ENCODE measurements around the gene MAGI1.

Gene MAGI1

GRCh38 chr3:65967451-65967850 is 71.3 kb downstream of the MAGI1 start:
- no peak for TF ChIP-seq CTCF (IDR thresholded peaks at IDR 0.05; ENCODE audit: control extremely low read depth, extremely low read depth, low read depth, missing control alignments)
- CTCF ChIA-PET = interaction anchor here (5.0 kb wide), 1 partner anchor 12 kb away, joined by 24 read pairs; no protein-coding TSS in a partner anchor
- DNase-seq (ENCODE audit: extremely low spot score) = no peak
- POLR2A ChIA-PET = no interaction called here

GRCh38 chr3:65964838-65965237 is 73.9 kb downstream of the MAGI1 start:
- ChIA-PET POLR2A (interaction anchor here (0.6 kb wide), 1 partner anchor 136 kb away, joined by 4 read pairs; no protein-coding TSS in a partner anchor), CTCF (interaction anchor here (0.8 to 1.7 kb wide), 2 partner anchors 8 to 48 kb away, joined by 4 to 6 read pairs; no protein-coding TSS in a partner anchor)
- TF ChIP-seq CTCF (IDR thresholded peaks at IDR 0.05; ENCODE audit: control extremely low read depth, extremely low read depth, low read depth, missing control alignments) = no peak
- no peak for DNase-seq (ENCODE audit: extremely low spot score)

- TF ChIP-seq CTCF (IDR thresholded peaks at IDR 0.05; ENCODE audit: control extremely low read depth, extremely low read depth, low read depth, missing control alignments) = no peak
- peak; percentile 74 for DNase-seq (ENCODE audit: extremely low spot score)
- CTCF ChIA-PET = interaction anchor here (0.8 to 1.7 kb wide), 4 partner anchors 9 to 47 kb away, joined by 3 to 6 read pairs (median 4); no protein-coding TSS in a partner anchor
- POLR2A ChIA-PET = interaction anchor here (0.6 kb wide), 1 partner anchor 137 kb away, joined by 4 read pairs; no protein-coding TSS in a partner anchor
Observed at GRCh38 chr3:65963787-65964677, 74.7 kb downstream of the MAGI1 start.

GRCh38 chr3:65961733-65962132 is 77.0 kb downstream of the MAGI1 start:
- TF ChIP-seq CTCF (IDR thresholded peaks at IDR 0.05; ENCODE audit: control extremely low read depth, extremely low read depth, low read depth, missing control alignments) = no peak
- ChIA-PET CTCF (interaction anchor here (1.3 kb wide), 1 partner anchor 15 kb away, joined by 3 read pairs; no protein-coding TSS in a partner anchor), POLR2A (no interaction called here)
- DNase-seq (ENCODE audit: extremely low spot score) = no peak

GRCh38 chr3:65961128-65961527 is 77.6 kb downstream of the MAGI1 start:
- no peak for DNase-seq (ENCODE audit: extremely low spot score)
- POLR2A ChIA-PET = no interaction called here
- TF ChIP-seq CTCF (IDR thresholded peaks at IDR 0.05; ENCODE audit: control extremely low read depth, extremely low read depth, low read depth, missing control alignments) = no peak
- CTCF ChIA-PET = interaction anchor here (1.3 kb wide), 1 partner anchor 14 kb away, joined by 3 read pairs; no protein-coding TSS in a partner anchor

- ChIA-PET POLR2A (no interaction called here), CTCF (interaction anchor here (0.8 to 1.9 kb wide), 4 partner anchors 10 to 60 kb away, joined by 3 to 9 read pairs (median 4); no protein-coding TSS in a partner anchor)
- no peak for DNase-seq (ENCODE audit: extremely low spot score)
- TF ChIP-seq CTCF (IDR thresholded peaks at IDR 0.05; ENCODE audit: control extremely low read depth, extremely low read depth, low read depth, missing control alignments) = no peak
Observed at GRCh38 chr3:65960087-65960486, 78.6 kb downstream of the MAGI1 start.

Data from GM10248 (cell line).